ENCODE measurements around the gene AURKB.

- TF ChIP-seq CTCF (IDR thresholded peaks at IDR 0.05 in 4 of 5, conservative IDR thresholded peaks at IDR 0.05 in 1 of 5) (no peak), POLR2A (IDR thresholded peaks at IDR 0.05) (no peak)
Observed at GRCh38 chr17:8209907-8210760, at the start of gene AURKB.

All from gastrocnemius medialis (tissue), 4 donors.